ENCODE data around the gene LRP4.

LRP4 gene

DNA sequence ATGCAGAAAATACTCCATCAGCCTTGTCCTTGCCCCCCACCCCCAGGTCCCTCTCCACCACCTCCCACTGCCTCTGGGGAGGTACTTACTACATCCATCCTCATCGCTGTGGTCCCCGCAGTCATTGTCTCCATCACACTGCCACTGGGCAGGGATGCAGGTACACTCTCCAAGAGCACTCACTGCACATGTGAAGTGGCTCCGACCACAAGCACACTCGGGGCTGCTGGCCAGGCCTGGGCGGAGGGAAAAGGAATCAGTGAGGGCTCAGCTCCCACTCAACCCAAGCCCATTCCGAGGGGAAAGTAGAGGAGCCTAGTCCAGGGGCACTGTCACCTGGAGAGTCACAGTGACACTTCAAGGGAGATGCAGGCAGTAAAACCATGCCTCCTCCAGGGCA lies 15.7 kb downstream of the LRP4 start:
- TF ChIP-seq, protein P1, sequence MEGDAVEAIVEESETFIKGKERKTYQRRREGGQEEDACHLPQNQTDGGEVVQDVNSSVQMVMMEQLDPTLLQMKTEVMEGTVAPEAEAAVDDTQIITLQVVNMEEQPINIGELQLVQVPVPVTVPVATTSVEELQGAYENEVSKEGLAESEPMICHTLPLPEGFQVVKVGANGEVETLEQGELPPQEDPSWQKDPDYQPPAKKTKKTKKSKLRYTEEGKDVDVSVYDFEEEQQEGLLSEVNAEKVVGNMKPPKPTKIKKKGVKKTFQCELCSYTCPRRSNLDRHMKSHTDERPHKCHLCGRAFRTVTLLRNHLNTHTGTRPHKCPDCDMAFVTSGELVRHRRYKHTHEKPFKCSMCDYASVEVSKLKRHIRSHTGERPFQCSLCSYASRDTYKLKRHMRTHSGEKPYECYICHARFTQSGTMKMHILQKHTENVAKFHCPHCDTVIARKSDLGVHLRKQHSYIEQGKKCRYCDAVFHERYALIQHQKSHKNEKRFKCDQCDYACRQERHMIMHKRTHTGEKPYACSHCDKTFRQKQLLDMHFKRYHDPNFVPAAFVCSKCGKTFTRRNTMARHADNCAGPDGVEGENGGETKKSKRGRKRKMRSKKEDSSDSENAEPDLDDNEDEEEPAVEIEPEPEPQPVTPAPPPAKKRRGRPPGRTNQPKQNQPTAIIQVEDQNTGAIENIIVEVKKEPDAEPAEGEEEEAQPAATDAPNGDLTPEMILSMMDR (IDR thresholded peaks at IDR 0.05; ENCODE audit: borderline replicate concordance, control extremely low read depth, extremely low read depth, insufficient read depth, missing control alignments), result no peak
- DNase-seq (ENCODE audit: low spot score), result no peak
- in situ Hi-C loops (cut with MboI; ENCODE audit: low sequenced_read_pairs, unreplicated experiment), result no loop called here

DNA sequence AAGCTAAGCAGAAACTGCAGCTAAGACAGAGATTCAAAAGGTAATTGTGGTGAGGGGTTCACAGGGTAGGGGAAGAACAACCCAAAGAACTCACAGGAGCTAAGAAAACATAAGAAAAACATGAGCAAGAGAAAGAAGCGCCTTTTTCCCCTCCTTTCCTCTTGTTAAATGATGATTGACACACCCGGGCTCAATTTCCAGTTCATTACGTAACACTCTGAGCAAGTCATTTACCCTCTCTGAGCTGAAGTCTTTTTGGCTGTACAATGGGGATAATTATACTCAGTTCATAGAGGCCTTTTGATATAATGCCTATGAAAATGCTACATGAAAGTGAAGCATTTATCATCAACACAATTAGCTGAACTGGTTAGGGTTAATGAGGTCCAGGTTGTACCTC lies 17.2 kb downstream of the LRP4 start:
- in situ Hi-C loops (cut with MboI; ENCODE audit: low sequenced_read_pairs, unreplicated experiment), result no loop called here
- TF ChIP-seq, protein P1 (IDR thresholded peaks at IDR 0.05; ENCODE audit: borderline replicate concordance, control extremely low read depth, extremely low read depth, insufficient read depth, missing control alignments), result no peak

DNA sequence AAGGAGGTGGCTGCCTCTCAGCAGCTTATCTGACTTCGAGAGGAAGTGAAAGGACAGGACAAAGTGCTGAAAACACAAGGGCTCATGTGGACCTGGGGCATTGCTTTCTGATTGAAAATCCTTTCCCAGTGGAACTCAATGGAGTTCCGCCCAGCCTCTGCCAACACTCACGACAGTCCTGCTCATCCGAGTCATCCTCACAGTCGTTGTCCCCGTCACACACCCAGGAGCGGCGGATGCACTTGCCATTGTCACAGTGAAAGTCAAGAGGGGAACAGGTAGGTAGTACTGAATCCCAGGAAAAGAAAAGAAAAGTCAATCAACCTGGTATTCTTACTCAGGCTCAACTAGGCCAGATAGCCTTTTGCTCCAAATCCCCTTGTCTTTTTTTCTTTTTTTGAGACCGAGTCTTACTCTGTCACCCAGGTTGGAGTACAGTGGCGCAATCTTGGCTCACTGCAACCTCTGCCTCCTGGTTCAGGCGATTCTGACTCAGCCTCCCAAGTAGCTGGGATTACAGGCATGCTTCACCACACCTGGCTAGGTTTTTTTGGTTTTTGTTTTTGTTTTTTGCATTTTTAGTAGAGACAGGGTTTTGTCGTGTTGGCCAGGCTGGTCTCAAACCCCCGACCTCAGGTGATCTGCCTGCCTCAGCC lies 18.1 kb downstream of the LRP4 start:
- in situ Hi-C loops (cut with MboI; ENCODE audit: low sequenced_read_pairs, unreplicated experiment), result no loop called here
- DNase-seq (ENCODE audit: low spot score), result no peak
- TF ChIP-seq, protein P1 (IDR thresholded peaks at IDR 0.05; ENCODE audit: borderline replicate concordance, control extremely low read depth, extremely low read depth, insufficient read depth, missing control alignments), result no peak

More for the DNA sequence above, 17.2 kb downstream of the LRP4 start:
- DNase-seq (ENCODE audit: low spot score), result no peak

DNA sequence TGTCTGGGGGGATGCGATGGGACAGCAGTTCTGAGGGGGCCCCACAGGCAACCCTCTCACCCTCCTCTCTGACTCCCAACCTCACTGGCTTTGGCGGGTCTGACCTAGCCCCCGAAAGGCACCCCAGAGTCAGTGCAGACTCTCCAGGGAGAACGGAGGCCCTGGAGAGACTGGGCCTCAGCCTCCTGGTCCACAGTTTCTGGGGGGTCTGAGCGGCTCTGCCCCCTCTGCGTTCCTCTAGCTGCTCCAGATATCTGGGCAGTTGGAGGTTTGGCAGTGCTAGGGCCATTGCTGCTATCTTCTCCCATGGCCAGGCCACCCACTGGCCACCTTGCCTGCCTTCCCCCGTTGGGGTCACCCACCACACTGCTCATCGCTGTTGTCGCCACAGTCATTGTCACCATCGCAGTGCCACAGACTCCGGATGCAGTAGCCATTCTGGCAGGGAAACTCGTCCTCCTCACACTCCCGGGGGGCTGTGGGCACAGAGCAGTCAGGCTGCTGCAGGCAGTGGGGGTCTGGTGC lies 18.8 kb downstream of the LRP4 start:
- in situ Hi-C loops (cut with MboI; ENCODE audit: low sequenced_read_pairs, unreplicated experiment), result no loop called here
- DNase-seq (ENCODE audit: low spot score), result no peak

DNA sequence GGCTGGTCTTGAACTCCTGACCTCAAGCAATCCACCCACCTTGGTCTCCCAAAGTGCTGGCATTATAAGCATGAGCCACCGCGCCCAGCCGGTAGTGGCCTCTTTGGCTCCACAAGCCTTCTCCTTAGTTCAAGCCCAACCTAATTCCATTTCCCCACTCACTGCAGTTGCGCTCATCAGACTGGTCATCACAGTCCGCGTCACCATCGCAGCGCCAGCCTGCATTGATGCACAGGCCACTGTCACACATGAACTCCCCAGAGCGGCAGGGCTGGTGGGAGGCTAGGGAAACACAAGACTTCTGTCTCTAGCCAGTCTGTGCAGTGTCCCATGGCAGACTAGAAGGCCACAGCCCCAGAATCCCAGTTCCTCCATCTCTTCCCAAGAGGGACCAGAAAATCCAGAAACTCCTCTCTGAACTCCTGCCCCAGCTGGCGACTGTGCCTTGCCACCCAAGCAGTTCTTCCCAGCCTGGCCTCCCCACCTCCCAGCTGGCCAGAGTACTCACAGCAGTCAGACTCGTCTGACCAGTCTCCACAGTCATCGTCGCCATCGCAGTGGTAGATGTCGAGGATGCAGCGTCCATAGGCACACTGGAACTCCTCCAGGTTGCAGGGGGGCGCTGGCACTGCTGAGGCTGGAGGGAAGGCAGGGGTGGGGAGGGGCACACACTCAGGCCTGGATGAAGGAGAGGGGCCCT lies 19.8 kb downstream of the LRP4 start:
- DNase-seq (ENCODE audit: low spot score), result no peak
- in situ Hi-C loops (cut with MboI; ENCODE audit: low sequenced_read_pairs, unreplicated experiment), result no loop called here
- TF ChIP-seq, protein P1 (IDR thresholded peaks at IDR 0.05; ENCODE audit: borderline replicate concordance, control extremely low read depth, extremely low read depth, insufficient read depth, missing control alignments), result no peak

More for the DNA sequence above, 18.8 kb downstream of the LRP4 start:
- TF ChIP-seq, protein P1 (IDR thresholded peaks at IDR 0.05; ENCODE audit: borderline replicate concordance, control extremely low read depth, extremely low read depth, insufficient read depth, missing control alignments), result no peak

DNA sequence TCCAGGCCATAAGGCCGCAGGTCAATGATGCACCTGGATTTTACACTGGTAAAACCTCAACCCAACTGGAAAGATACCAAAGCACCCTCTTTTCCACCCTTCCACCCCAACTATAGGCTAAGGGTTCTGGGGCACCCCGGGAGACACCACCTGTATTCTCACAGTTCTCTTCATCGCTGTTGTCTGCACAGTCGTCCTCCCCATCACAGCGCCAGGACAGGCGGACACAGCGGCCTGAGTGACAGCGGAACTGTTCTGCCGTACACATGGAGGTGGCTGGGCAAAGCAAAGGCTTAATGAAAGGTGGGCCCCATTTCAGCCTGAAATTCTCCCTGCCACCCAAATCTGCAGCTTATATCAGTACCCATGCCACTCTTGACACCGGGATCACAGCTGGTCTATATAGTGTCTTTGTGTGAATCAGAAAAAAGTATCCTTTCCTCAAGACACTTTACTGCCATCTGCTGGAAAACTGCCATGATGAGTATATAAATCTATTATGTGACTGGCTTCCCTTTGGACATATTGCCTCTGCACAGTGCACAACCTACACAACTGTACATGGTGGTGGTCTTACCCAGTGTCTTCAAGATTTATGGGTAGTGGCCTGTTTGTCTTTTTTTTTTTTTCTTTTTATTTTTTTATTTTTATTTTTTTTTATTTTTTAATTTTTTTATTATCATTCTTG lies 21.5 kb downstream of the LRP4 start:
- TF ChIP-seq, protein P1 (IDR thresholded peaks at IDR 0.05; ENCODE audit: borderline replicate concordance, control extremely low read depth, extremely low read depth, insufficient read depth, missing control alignments), result peak; percentile 16
- in situ Hi-C loops (cut with MboI; ENCODE audit: low sequenced_read_pairs, unreplicated experiment), result no loop called here
- DNase-seq (ENCODE audit: low spot score), result peak; percentile 65
